Effector CD8-positive, alpha-beta T cell (primary cell): ENCODE measurements around the gene DROSHA.
"Not testable (repeated sequence)": the region's sequence is repeated elsewhere in the genome, so short reads cannot be mapped to it uniquely, and the experiment has no call there.

Experiments used
- DNase-seq: peaks from one replicate; lab custom pipeline; 2025; lab: John Stamatoyannopoulos, UW

DROSHA gene

DNA sequence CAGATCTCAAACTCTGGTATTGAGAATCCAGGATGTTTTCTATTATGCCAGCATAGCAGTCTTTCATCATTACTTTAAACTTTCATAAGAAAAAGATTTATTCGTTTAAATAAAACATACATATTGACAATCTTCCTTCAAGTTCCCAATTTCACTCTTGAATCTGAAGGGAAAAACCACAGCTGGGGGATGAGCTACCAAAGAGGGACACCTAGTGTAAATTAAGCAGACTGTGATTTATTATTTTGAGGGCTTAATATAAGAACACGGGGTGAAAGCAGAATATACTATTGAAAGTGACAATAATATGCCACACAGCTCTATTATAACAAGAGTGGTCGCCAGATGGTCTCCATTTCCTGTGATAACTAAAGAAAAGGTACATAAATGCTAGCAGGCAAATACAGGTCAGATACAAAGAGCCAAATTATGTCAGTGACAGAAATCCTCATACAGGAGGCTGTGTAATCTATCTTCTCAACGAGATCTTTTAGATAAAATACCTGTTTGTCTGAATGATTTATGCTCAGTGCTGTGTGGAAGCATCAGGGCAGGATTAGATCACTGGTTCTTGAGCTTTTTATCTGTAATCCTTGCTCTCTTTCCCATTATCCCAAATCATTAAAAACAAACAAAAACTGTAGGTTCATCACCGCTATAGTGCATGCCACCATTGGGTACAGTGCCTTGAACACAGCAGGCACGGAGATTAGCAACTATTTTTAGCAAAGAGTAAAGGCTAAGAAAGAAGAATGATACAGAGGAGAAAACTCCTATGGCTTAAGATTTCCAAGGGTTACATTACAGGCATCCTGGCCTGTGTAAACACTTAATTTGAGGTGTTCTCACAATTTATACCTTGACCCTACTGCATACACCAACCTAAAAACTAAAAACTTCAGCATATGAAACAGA is 116.6 kb downstream of the DROSHA start:
- DNase-seq, result no peak

DNA sequence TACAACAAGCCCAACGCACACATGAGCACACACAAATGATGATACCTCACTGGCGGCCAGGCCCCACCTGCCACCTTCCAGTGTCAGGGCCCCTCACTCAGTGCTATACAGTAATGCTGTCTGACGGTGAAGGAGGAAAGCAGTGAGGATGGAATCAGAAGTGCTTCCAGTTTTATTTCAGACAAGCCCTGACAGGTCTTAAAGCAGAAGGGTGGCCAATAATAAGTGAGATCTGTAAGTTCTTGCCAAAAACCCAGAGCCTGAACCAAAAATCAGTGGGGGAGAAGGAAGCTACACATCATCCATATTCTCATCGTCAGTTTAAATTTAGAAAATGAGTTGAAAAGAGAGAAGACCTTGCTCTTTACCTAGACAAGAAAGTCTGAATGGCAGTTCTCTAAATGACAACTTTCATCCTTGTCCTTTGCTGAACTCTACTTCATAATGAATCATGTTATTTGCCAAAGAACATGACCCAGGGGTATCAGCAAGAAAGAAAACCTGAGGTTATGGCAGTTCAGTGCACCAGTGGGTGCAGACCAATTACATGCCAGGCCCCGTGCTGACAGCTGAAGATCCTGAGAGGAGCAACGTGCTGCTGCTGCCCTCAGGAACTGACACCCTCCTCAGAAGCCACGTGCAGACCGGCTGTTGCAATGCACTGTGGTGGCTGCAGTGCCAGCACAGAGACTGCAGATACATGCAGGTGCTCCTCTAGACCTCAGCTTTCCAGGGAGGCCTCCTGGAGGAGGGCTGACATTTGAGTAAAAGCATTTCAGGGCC is 118.7 kb downstream of the DROSHA start:
- no peak for DNase-seq

DNA sequence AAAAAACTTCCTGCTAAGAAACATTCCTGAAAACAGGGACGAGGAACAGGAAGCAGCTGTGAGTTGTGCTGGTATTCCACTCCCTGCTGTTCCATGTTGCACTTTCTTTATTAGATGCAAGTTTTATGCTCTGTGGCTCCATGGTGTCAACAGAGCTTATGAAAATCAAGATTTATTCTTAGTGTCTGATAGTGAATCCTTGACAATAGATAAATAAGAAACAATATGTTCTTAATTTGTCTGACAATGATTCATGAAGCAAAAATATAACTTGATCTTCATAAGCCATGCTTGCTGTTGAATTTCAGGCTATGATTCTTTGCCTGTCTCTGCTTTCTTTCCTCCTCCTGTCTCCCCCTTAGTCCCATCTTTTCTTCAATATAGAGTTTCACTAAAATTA is 119.6 kb downstream of the DROSHA start:
- no peak for DNase-seq

DNA sequence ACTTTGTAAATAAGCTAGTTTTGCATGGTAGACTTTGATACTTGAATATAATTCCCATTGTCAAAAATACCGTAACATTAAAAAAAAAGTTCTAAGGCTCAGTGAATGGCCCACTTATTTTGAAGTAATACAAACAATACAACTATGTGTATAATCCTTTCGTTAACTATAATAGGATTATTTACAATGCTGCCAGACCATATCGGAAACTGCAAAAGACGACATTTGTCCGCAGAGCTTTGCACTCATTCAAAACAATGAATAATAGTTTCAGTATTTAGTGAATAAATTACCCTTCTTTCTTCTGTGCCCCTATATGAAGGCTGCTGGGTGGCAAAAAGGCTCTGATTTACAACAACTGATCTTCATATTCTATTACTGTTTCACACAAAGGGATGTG is 121.8 kb downstream of the DROSHA start:
- DNase-seq, result no peak

DNA sequence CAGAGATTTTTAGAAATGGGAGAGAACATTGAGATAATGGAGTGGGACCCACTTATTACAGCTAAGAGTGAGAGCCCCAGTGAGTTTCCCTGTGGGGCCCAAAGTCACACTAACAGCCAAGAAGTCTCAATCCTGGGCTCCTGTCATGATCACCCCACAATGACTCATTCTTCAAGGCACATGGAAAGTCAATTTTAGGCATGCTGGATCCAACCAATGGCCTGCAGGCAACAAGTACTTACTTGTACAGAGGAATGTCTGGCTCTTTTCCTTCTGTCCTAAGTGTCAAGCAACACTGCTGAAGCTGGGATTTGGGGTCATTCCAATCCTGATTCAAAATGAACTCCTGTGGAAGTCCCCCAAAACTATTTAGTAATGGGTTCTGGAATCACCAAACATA is 123.1 kb downstream of the DROSHA start:
- no peak for DNase-seq

DNA sequence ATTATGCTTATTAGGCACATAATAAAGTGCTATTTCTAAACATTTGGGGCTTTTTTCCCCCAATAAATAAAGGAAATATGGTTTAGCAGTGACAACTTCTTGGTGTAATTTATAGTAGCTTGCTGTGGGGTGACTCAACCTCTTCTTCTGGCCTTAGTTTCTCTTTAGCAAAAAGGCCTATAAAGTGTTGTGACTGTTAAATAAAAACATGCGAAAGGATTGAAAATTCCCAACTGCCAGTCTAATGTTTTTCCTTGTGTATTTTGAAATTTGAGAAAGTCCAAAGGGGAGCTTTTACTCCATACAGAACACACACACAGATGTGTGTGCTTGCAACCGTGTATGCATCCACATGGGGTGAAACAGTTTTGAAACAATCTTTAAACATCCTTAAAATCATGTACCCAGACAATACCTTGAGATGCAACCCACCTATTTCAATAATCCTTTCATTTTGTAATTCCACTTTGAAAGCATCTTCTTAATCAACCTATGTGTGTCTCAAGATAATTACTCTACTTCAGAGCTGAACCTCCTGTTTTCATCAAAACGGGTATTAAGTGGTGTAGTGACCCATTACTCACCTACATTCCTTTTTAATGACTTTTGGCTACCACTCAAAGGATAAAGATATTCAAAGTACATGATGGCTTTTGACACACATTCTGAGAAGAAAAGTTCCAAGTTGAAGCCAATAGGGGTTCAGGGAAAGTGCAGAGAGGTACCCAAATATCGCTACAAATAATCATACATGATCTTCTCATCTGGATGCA is 123.8 kb downstream of the DROSHA start:
- DNase-seq, result no peak

DNA sequence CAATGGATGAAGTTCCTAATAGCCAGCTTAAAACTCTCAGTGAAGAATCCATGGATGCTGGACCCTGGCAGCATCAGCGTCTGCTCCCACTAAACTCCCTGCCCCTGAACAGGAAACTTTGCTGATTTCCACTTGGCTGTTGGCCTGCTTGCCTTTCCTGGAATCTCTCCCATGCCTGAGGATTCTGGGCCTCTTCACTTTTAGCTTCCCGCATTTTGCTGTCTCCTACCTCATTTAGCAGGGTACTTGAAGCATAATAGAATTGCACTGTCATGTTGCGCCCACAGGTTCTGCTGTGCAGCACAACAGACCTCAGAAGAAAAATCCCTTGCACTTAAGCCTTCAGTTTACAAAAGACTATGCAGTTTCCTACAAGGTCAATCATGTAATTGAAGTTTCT is 127.6 kb downstream of the DROSHA start:
- no peak for DNase-seq

DNA sequence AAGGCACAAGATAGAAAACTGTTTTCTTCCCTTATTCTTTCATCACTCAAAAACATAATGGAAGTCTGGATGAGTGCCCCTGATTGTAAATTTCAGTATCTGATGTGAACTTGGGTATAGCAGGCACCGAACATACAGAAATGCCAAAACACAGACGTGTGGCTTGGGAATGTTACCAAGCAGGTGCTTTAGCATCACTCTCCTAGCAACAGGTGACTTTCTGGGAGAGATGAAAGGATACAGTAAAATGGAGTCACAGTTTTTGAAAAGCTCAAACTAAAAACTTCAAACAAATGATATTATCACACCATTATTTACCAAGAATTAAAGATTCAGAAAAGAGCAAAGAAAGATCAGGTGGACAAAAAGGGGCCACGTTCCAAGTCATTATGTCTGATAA is 130.2 kb downstream of the DROSHA start:
- no peak for DNase-seq

DNA sequence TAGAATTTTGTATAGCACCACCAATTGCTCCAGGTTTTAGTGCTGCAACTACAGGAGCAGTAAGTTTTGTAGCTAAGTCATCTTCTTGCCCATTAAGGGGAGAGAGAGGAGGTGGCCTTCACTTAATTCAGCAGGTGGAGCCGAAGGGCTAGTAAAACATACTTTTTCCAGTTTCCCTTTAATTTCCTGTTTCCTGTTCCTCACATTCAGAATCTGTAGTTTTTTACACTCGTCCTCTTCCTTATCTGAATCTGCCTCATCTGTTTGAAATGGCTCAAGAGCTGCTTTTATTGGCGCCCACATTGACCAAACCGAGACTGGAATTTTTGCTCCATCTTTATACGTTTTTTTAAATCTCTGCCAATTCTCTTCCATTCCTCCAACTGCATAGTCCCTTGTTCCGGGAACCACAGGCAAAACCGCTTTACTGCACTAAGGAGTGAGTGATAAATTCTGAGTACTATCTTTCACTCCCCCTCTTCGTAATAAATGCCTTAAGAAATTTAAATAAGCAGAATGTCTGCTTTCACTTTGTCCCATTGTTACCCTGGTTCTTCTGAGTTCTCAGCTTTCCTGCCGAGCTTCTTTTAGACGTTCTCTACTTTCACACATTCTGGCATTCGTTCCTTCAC is 133.9 kb downstream of the DROSHA start:
- DNase-seq, result no peak

DNA sequence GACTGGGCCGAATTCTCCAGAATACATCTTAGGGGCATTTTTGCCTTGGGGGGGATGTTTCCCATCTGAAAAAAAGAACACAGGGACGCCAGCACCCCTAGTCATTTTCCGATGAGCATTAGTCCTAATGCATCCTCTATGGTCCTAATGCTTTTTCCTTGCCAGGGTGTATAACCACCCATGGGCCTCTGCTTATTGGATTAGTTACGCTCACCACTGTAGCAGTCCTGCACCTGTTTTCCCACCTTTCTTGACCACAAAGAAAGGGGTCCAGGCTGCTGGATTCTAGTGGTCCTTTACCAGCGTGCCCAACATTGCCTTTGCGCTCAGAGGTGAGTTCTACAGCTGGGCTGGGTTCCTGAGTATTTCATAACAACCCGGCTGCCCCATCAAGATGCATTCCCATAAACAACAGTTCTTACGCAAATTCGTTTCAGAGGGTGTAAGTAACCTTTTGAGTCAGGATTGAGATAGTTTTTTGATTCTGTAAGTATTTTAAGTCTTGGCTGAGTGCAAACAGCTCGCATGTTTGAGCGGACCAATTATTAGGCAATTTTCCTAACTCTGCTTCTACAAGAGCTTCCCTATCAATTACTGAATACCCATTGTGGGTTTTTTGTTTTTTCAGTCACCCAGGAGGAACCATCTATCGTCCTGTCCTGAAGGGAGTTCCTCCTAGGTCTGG is 135.1 kb downstream of the DROSHA start:
- DNase-seq, result no peak

DNA sequence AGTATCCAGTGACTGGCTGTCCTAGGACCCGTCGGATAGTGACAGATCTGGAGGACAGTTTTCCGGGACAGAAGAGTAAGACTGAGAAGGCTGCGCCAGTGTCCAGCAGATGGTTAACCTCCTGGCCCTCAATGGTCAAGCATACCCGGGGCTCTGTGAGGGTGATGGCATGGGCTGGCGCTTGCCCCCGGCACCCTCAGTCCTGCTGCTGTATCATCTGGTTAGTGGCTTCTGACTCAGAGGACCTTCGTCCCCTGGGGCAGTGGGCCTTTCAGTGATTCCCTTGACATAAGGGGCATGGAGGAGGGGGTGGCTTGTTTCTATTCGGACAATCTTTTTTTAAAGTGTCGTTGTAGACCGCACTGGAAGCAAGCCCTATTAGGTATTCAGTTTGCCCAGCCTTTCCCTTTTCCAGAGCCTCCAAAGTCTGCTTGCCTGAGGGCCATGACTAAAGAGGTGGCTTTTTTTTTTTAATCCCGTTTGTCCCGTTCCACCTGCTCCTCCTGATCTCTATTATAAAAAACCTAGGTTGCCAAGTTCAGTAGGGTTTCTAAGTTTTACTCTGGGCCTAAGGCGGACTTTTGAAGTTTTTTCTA is 136.3 kb downstream of the DROSHA start:
- DNase-seq, result not testable (repeated sequence)

DNA sequence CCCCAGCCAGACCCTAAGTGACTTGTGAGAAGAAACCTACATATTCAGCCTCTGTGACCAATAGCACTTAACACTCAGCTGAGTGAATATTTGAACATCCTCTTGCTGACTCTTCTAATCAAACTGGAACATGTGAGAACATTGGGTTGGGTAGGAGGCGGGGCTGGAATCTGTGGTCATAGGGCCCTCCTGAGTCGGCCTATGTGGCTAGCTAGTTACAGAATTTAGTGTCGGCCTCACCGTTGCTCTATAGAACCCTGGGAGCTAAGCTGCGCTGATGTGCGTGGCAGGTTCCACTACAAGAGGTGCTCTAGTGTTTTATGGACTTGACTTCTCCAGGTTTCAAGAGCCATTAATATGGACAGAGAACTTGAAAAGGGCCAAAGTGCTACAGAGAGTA is 138.8 kb downstream of the DROSHA start:
- DNase-seq, result no peak

DNA sequence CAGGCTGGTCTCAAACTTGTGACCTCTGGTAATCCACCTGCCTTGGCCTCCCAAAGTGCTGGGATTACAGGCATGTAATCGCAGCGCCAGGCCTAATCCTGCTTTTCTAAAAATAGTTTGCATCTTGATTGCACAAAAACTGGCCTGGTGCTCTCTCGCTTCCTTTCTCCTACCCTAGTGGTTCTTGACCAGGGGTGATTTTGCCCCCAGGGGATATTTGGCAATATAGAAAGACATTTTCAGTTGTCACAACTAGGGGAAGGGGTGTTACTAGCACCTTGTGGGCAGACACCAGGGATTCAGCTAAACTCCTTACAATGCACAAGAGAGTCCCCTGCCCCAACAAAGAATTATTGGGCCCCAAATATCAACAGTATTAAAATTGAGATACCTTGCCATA is 139.8 kb downstream of the DROSHA start:
- DNase-seq, result no peak

DNA sequence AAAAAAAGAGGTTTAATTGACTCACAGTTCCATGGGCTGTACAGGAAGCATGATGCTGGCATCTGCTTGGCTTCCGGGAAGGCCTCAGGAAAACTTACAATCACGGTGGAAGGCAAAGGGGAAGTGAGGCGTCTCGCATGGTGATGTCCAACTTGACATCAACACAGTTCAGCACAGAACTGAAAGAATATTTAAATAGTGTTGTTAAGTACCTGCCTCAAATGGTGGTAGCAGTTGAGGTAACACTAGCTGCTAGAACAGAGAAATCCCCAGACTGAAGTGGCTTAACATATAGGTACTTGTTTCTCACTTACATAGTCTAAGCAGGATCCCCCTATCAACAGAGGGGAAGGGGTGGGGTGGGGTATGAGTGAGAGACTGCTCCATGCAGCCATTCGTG is 141.6 kb downstream of the DROSHA start:
- DNase-seq, result no peak

DNA sequence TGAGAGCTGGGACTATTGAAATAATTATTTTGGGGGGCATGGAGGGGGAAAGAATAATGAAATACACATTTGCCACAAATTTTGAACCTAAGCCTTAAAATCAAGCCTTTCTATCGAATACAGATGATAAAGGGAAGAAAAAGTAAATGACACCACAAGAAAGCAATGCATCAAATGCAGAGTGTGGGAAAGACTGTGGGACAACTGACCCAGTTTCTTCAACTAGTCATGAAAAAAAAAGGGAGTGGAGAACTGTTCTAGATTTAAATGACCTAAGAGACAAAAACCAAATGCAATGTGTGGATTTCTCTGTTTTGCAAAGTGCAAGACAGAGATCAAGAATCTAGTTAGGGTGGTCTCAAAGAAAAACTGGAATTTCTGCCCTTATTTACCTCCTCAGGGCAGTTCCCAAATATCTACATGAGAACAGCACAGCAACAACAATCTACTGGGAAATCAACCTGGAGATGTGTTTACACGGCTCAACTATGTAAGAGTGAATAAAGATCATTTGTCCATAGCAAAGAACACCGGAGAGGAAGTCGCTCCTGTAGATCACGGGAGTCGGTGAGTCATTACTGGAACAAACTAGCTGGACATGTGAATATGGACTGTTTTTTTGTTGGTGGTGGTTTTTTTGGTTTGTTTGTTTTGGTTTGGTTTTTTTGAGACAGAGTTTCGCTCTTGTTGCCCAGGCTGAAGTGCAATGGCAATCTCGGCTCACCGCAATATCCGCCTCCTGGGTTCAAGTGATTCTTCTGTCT is 145.9 kb downstream of the DROSHA start:
- no peak for DNase-seq

DNA sequence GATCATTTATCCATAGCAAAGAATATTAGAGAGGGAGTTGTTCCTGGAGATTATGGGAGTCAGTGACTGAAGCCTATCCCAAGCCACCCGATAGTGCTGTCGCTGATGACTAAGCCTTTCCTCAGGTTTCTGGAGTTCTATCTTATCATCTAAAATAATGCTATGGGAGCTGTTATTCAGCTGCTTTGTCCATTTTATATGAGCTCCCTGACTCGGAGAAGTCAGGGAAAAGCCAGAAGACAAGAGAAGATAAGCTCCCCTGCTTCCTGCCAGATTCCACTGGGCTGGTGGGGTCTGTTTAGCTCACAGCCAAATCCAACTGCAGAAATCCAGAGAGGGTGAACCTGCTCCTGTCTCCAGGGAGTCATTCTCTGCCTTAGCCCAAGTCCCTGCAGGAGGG is 148.2 kb downstream of the DROSHA start:
- DNase-seq, result no peak

DNA sequence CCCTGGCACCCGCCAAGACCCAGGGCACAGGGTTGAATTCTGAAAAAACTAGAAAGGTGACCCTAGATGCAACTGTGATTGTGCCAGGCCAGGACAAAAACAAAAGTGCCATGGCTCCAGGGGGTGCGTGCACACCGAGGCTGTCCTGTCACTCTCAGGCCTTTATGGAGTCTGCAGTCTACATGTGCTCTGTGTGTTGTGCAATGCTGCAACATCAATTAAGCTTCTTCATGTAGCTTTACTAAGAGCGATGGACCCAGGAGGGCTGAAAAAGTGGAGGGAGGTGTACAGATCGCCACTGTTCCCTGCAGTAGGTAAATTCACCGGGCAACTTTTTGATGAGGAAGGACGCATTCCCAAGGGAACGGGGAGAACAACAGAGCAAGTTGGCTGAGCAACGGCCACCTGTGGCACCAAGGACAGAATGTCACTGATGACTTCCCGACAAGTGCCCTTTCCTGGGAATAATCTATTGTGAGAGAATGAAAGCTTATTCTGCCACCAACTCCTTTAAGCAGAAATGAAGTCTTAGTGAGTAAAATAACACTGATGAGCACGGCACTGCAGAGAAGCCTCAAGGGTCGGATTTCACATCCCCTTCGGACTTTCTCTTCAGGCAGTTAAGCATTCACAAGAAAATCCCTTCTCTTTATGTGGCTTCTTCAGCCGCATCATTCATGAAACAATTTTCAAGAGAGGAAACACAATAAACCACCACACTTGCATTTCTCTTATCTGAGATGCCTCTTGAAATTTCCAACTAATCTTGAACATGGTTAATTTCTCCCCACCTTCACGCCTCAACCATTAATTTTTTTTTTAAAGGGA is 149.6 kb downstream of the DROSHA start:
- no peak for DNase-seq

DNA sequence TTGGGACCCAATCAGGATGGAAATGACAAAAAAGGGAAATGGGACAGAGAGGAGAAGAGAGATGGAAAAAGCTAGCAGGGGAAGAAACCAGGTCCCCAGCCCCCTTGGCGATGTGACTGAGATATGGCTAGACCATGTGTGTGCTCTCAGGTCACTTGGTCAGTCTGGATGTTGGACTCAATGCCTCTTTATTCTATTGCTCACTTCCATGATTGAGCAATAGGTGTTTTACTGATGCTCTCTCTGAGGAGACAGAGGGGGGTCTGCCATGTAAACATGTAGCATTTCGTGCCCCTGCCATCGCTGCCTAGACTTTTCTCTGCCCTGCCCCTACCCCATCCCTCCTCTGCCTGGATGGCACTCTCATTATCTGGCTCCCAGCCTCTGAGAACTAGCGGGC is 150.6 kb downstream of the DROSHA start:
- no peak for DNase-seq

DNA sequence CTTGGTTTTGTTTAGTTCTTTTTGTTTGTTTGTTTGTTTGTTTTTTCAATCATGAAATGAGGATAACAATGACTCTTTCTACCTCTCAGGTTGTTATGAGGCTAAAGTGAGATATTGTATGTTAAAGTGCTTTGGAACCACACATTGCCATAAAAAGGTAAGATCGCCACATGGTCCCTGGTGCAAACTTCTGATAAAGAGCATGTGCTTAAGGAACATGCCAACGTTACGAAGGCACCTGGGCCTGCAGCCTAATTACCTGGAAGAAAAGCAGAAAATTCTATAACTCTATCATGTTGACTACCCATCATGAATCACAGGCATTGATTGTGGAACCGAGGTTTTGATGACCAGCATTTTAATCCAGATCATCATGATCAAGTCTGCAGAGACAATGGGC is 151.8 kb downstream of the DROSHA start:
- no peak for DNase-seq
